SK-MEL-5 (cell line): ENCODE results near the gene KIF6. TPM values are rescaled to one million over a fixed set of nuclear protein-coding genes. Genes with fewer than 3 reads are reported as not detected.

Experiments used
- DNase-seq: peaks from one replicate; pipeline ENCODE4 v3.0.0-alpha.2; 2016; ENCODE audit warnings: low read depth, low spot score
- in situ Hi-C: cut with HindIII; loops from 2 replicates; pipeline ENCODE4 v1.10.0; 2016; ENCODE audit warnings: low sequenced_read_pairs, high pct_unique_total_duplicates, low pct_unique_long_range_greater_than_20kb
- total RNA-seq: library from RNA; depleted of rRNA; stranded (reverse); fragments of >200 nt; shearing (Covaris generic); gene quantifications from 2 replicates; pipeline ENCODE4 v1.2.3, GENCODE V29; 2014

Gene KIF6
- total RNA-seq, 1 experiment from 2014 or later, result 23.6 TPM

- in situ Hi-C loops, result no loop called here
- DNase-seq, result no peak
Measured at GRCh38 chr6:39574991-39575390, 150.2 kb downstream of the KIF6 start.

GRCh38 chr6:39573541-39573940 lies 151.7 kb downstream of the KIF6 start:
- in situ Hi-C loops, result no loop called here
- DNase-seq, result no peak

- DNase-seq, result no peak
- in situ Hi-C loops, result no loop called here
Measured at GRCh38 chr6:39572661-39573340, 152.4 kb downstream of the KIF6 start.

- no peak for DNase-seq
Measured at GRCh38 chr6:39568896-39569295, 156.3 kb downstream of the KIF6 start.

GRCh38 chr6:39567091-39567490 lies 158.1 kb downstream of the KIF6 start:
- no peak for DNase-seq
- in situ Hi-C loops, result no loop called here

More at GRCh38 chr6:39568896-39569295, 156.3 kb downstream of the KIF6 start:
- in situ Hi-C loops, result no loop called here

GRCh38 chr6:39566456-39566855 lies 158.8 kb downstream of the KIF6 start:
- DNase-seq, result no peak
- in situ Hi-C loops, result no loop called here

GRCh38 chr6:39565956-39566355 lies 159.3 kb downstream of the KIF6 start:
- no peak for DNase-seq
- in situ Hi-C loops, result no loop called here

- DNase-seq, result no peak
- in situ Hi-C loops, result no loop called here
Measured at GRCh38 chr6:39563566-39564311, 161.5 kb downstream of the KIF6 start.

GRCh38 chr6:39561536-39562266 lies 163.5 kb downstream of the KIF6 start:
- in situ Hi-C loops, result no loop called here
- DNase-seq, result no peak

- in situ Hi-C loops, result no loop called here
Measured at GRCh38 chr6:39560915-39561314, 164.3 kb downstream of the KIF6 start.

GRCh38 chr6:39558591-39559190 lies 166.5 kb downstream of the KIF6 start:
- DNase-seq, result no peak
- in situ Hi-C loops, result no loop called here

More at GRCh38 chr6:39560915-39561314, 164.3 kb downstream of the KIF6 start:
- no peak for DNase-seq

- no peak for DNase-seq
- in situ Hi-C loops, result no loop called here
Measured at GRCh38 chr6:39558079-39558478, 167.1 kb downstream of the KIF6 start.

- DNase-seq, result no peak
- in situ Hi-C loops, result no loop called here
Measured at GRCh38 chr6:39555136-39555535, 170.1 kb downstream of the KIF6 start.

- DNase-seq, result no peak
- in situ Hi-C loops, result no loop called here
Measured at GRCh38 chr6:39553860-39554802, 171.1 kb downstream of the KIF6 start.

GRCh38 chr6:39553029-39553428 lies 172.2 kb downstream of the KIF6 start:
- no peak for DNase-seq
- in situ Hi-C loops, result no loop called here

- in situ Hi-C loops, result no loop called here
- no peak for DNase-seq
Measured at GRCh38 chr6:39550191-39550590, 175.0 kb downstream of the KIF6 start.

- DNase-seq, result no peak
- in situ Hi-C loops, result no loop called here
Measured at GRCh38 chr6:39546731-39547130, 178.5 kb downstream of the KIF6 start.
